GM19023 (cell line): ENCODE data around the gene RBMY1J.
"Not testable (repeated sequence)": the region's sequence is repeated elsewhere in the genome, so short reads cannot be mapped to it uniquely, and the experiment has no call there.

Experiments used
- ATAC-seq: cut with Tn5 transposase; IDR thresholded peaks from one replicate; pipeline ENCODE4 v1.9.1; 2021; ENCODE audit warnings: mild to moderate bottlenecking, moderate library complexity; ENCODE audit not compliant: unreplicated experiment

The RBMY1J gene

GRCh38 chrY:22403110-22403509, at the start of gene RBMY1J:
RBMY1J (plus strand) TSS chrY:22403410; CDS start chrY:22405448, 2,038 bp downstream.
- ATAC-seq, result not testable (repeated sequence)

- ATAC-seq, result no peak
Observed at GRCh38 chrY:22367416-22367815, 35.8 kb upstream of the RBMY1J start.

- no peak for ATAC-seq
Observed at GRCh38 chrY:22370623-22371022, 32.6 kb upstream of the RBMY1J start.

GRCh38 chrY:22373494-22373893, 29.7 kb upstream of the RBMY1J start:
- ATAC-seq, result no peak

GRCh38 chrY:22444718-22445396, 41.6 kb downstream of the RBMY1J start:
- not testable (repeated sequence) for ATAC-seq

- ATAC-seq, result not testable (repeated sequence)
Observed at GRCh38 chrY:22455522-22455921, 52.3 kb downstream of the RBMY1J start.

- ATAC-seq, result not testable (repeated sequence)
Observed at GRCh38 chrY:22461962-22462361, 58.8 kb downstream of the RBMY1J start.
